Parathyroid adenoma (tissue), 2 donors: ENCODE results near the gene EIF1.

Experiments
- H2AFZ ChIP-seq: fragments of 300-600 bp; sonication (generic); one replicate; pipeline ENCODE4 v1.7.0; 2017; ENCODE audit warnings: antibody characterized with exemption, mild to moderate bottlenecking
- H3K27ac ChIP-seq: fragments of 300-600 bp; sonication (generic); one replicate; pipeline ENCODE4 v1.7.0; 2017
- H3K27me3 ChIP-seq: fragments of 300-600 bp; sonication (generic); one replicate; pipeline ENCODE4 v1.7.0; 2017; ENCODE audit warnings: low read length; ENCODE audit not compliant: control insufficient read depth, insufficient read depth
- H3K36me3 ChIP-seq: fragments of 300-600 bp; sonication (generic); one replicate; pipeline ENCODE4 v1.7.0; 2017; ENCODE audit warnings: low read length; ENCODE audit not compliant: control insufficient read depth, insufficient read depth
- H3K4me1 ChIP-seq: fragments of 300-600 bp; sonication (generic); one replicate; pipeline ENCODE4 v1.7.0; 2017; ENCODE audit warnings: control low read depth
- H3K4me2 ChIP-seq: fragments of 300-600 bp; sonication (generic); one replicate; pipeline ENCODE4 v1.7.0; 2017; ENCODE audit warnings: low read length
- H3K4me3 ChIP-seq: fragments of 300-600 bp; sonication (generic); one replicate; pipeline ENCODE4 v1.7.0; 2017; ENCODE audit warnings: low read depth, low read length
- H3K79me2 ChIP-seq: fragments of 300-600 bp; sonication (generic); one replicate; pipeline ENCODE4 v1.7.0; 2017; ENCODE audit warnings: control low read depth
- H3K9ac ChIP-seq: fragments of 300-600 bp; sonication (generic); one replicate; pipeline ENCODE4 v1.7.0; 2017; ENCODE audit warnings: mild to moderate bottlenecking
- H3K9me3 ChIP-seq: fragments of 300-600 bp; sonication (generic); one replicate; pipeline ENCODE4 v1.7.0; 2017; ENCODE audit warnings: low read length; ENCODE audit not compliant: control insufficient read depth
- TF ChIP-seq, protein P1 (sequence below): fragments of 300-600 bp; sonication (generic); IDR thresholded peaks from one replicate; pipeline ENCODE4 v1.7.0; 2017; ENCODE audit warnings: antibody characterized with exemption, mild to moderate bottlenecking
- donor health status: primary hyperparathyroidism.

EIF1 gene

GRCh38 chr17:41649923-41650519 is 38.7 kb upstream of the EIF1 start:
- no peaks in the 10 kb centered on the region for H3K9me3 ChIP-seq
- H3K27me3 ChIP-seq: no peaks in the 10 kb centered on the region
- peaks cover 41% of the 10 kb centered on the region for H3K4me1 ChIP-seq
- no peaks in the 10 kb centered on the region for H3K36me3 ChIP-seq
- no peak overlapping the region for H3K27ac ChIP-seq
- no peaks in the 10 kb centered on the region for H3K79me2 ChIP-seq
- H3K4me2 ChIP-seq: no peak overlapping the region
- no peak overlapping the region for H3K4me3 ChIP-seq
- no peak overlapping the region for H2AFZ ChIP-seq
- H3K9ac ChIP-seq: no peak overlapping the region
- TF ChIP-seq, protein P1, sequence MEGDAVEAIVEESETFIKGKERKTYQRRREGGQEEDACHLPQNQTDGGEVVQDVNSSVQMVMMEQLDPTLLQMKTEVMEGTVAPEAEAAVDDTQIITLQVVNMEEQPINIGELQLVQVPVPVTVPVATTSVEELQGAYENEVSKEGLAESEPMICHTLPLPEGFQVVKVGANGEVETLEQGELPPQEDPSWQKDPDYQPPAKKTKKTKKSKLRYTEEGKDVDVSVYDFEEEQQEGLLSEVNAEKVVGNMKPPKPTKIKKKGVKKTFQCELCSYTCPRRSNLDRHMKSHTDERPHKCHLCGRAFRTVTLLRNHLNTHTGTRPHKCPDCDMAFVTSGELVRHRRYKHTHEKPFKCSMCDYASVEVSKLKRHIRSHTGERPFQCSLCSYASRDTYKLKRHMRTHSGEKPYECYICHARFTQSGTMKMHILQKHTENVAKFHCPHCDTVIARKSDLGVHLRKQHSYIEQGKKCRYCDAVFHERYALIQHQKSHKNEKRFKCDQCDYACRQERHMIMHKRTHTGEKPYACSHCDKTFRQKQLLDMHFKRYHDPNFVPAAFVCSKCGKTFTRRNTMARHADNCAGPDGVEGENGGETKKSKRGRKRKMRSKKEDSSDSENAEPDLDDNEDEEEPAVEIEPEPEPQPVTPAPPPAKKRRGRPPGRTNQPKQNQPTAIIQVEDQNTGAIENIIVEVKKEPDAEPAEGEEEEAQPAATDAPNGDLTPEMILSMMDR: no peak

- no peaks in the 10 kb centered on the region for H3K9me3 ChIP-seq
- no peak overlapping the region for H3K4me3 ChIP-seq
- H3K9ac ChIP-seq: no peak overlapping the region
- H3K27me3 ChIP-seq: no peaks in the 10 kb centered on the region
- H2AFZ ChIP-seq: peak overlapping the region; percentile 64
- H3K36me3 ChIP-seq: no peaks in the 10 kb centered on the region
- peak overlapping the region; percentile 16 for H3K27ac ChIP-seq
- peaks cover 49% of the 10 kb centered on the region for H3K4me1 ChIP-seq
- no peak overlapping the region for H3K4me2 ChIP-seq
- TF ChIP-seq, protein P1: no peak
- H3K79me2 ChIP-seq: no peaks in the 10 kb centered on the region
These were observed 37.7 kb upstream of the EIF1 start for GRCh38 chr17:41650794-41651624.

DNA sequence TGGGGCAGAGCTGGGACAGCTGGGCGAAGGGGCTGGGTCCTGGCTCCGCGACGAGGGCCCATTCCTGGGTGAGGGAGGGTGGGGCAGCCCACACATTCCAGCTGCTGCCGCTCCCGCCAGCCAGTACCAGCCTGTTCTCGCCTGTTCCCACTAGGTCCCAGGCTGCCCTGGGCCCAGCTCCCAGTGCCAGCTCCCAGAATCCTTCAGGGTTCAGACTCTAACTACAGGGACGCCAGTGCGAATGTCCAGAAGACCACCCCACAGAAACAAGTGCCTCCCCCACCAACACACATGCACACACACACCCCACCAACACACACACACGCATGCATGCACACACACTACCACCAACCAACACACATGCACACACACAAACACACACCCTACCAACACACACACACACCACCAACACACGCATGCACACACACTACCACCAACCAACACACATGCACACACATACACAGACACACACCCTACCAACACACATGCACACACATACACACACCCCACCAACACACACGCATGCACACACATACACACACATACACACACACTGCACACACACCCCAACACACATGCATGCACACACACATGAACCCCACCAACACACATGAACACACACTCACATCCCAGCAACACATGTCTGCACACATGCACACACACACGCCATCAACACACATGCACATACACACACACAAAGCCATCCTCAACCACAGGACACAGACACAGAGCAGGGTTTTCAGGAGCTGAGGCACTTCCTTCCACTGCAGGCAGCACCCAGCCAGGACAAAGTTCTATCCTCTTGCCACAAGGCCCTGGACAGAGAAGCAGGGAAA is 36.8 kb upstream of the EIF1 start:
- Histone ChIP-seq H2AFZ (peak overlapping the region; percentile 64), H3K27me3 (no peaks in the 10 kb centered on the region), H3K9ac (no peak overlapping the region), H3K4me2 (no peak overlapping the region), H3K4me1 (peaks cover 56% of the 10 kb centered on the region), H3K27ac (peak overlapping the region; percentile 16), H3K79me2 (no peaks in the 10 kb centered on the region), H3K4me3 (no peak overlapping the region), H3K36me3 (no peaks in the 10 kb centered on the region), H3K9me3 (no peaks in the 10 kb centered on the region)
- TF ChIP-seq, protein P1: no peak

GRCh38 chr17:41652461-41652970 is 36.2 kb upstream of the EIF1 start:
- no peak overlapping the region for H2AFZ ChIP-seq
- H3K4me1 ChIP-seq: peaks cover 58% of the 10 kb centered on the region
- no peaks in the 10 kb centered on the region for H3K36me3 ChIP-seq
- no peaks in the 10 kb centered on the region for H3K27me3 ChIP-seq
- H3K27ac ChIP-seq: peak overlapping the region; percentile 99
- no peak overlapping the region for H3K4me2 ChIP-seq
- H3K4me3 ChIP-seq: no peak overlapping the region
- no peaks in the 10 kb centered on the region for H3K9me3 ChIP-seq
- H3K9ac ChIP-seq: no peak overlapping the region
- TF ChIP-seq, protein P1: no peak
- H3K79me2 ChIP-seq: no peaks in the 10 kb centered on the region
